Left renal cortex interstitium (tissue), 4 donors: ENCODE results near the gene PPIF. TPM values are rescaled to one million over a fixed set of nuclear protein-coding genes. Genes with fewer than 3 reads are reported as not detected.
"Not testable (repeated sequence)": the region's sequence is repeated elsewhere in the genome, so short reads cannot be mapped to it uniquely, and the experiment has no call there.

Source experiments
- DNase-seq, 4 donors: peaks; one replicate each; pipeline ENCODE4 v3.0.0-alpha.2; 2013; ENCODE audit warnings: low read depth in 4 of 4, low spot score in 2 of 4, missing footprints in 1 of 4
- polyA plus RNA-seq, 4 donors: library from polyadenylated mRNA; unstranded; fragments of 120-200 nt; gene quantifications; one replicate each; pipeline ENCODE4 v1.2.1, GENCODE V29; 2013; ENCODE audit not compliant: insufficient read length in 4 of 4

The PPIF gene
- polyA plus RNA-seq, 4 donors, result 64.1 to 68.7 (median 65.2) TPM

DNA sequence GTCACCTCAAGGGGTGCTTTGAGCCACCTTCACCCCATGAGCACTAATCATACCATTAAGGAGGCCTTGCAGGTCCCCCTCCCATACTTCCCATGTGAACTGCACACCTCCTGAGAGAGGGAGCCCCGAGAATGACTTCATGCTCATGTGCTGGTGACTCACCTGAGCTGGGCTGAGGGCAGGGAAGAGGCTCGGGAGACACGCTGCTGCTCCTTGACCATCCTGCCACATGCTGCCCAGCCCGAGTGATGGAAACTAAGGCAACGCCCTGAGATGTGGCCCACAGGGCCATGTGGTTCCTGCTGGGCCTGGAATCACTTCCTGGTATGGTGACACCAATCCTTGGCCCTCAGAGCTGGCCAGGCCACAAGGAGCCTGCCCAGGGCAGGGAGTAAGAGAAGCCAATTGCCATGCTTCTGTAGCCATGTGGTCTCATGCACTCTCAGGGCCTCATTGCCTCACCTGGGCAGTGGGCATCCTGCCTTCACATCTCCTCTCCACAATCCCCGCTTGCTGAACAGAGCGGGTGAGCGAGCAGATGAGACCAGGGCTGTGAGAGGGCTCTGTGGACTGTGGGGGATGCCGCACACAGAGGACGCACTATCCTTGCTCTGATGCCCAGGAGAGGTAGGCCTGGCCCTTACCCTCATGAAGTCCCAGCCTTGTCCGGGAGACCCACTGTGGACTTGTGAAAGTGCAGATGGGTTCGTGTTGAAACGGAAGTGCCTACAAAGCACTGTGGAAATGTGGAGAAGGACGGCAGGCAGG lies 18.3 kb upstream of the PPIF start:
- no peak for DNase-seq

DNA sequence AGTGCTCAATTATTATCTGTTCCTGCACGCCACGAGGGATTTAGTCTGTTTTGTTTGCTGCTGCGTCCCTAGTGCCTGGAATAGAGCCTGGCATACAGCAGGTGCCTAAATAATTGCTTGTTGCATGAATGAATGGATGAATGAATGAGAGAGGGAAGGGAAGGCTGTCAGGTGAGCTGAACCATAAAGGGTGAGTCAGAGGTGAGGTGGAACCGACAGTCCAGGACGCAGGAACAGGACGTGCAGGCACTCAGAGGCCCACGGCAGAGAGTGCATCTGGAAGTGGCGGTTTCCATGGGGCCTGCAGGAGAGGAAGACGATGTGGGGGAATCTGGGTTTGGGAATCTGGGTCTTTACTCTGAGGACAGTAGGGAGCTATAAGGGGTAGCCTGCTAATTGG lies 17.7 kb upstream of the PPIF start:
- no peak for DNase-seq

DNA sequence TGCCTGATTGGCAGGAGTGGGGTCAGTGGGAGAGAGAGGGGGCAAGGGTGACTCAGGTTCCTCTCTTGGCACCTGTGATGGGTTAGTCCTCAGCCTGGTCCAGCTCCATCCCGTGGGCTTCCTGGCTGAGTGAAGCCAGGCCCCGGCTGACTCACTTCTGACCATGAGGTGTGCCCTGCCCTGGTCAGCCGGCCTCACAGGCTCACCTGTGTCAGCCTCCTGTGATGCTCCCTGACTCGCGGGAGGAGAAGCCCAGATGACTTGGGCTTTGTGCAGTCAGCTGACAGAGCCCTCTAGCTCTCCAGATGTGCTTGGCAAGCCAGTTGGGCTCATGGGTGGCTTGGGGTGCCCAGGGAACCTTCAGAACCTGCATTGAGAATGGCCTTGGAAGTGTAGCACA lies 16.0 kb upstream of the PPIF start:
- no peak for DNase-seq

DNA sequence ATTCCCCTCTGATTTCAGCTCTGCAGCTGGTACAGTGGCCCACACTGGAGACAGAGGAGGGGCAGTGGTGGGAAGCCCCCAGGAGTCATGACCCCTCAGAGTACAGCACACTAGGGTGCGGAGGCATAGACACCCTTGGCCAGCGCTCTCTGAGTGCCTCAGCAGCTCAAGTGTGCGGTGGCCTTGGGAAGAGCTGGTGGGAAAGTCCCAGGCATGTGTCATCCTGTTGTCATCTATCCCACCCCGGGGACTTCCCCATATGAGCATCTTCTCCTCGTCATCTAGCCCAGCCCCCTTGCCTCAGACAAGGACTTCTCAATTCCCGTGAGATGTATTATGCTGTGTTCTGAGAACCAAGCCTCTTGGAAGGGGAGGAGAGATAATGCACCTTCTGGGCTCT lies 15.6 kb upstream of the PPIF start:
- DNase-seq, result no peak

DNA sequence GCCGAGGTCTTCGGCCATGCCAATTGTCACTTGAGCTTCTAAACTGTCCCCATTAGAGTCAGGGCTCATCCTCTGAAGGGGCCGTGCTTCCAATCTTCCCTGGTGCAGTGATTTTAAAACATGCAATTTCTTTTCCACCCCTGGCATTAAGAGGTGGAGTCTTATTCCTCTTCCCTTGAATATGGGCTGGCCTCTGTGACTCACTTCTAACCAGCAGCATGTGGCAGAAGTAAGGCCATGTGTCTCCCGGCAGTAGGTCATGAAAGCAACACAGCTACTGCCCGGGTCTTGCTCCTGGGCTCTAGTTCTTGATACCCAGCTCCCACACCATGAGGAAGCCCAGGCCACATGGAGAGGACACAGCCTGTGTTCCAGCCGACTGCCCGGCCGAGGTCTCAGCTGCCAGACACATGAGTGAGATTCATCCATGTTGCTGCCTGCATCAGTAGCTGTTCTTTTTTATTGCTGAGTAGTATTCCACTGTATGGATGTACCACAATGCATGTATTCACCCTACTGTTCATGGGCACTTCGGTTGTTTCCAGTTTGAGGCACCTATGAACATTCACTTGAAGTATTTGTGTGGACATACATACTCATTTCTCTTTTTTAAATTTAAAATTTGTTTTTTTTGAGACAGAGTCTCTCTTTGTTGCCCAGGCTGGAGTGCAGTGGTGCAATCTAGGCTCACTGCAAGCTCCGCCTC lies 14.5 kb upstream of the PPIF start:
- DNase-seq, result not testable (repeated sequence)

DNA sequence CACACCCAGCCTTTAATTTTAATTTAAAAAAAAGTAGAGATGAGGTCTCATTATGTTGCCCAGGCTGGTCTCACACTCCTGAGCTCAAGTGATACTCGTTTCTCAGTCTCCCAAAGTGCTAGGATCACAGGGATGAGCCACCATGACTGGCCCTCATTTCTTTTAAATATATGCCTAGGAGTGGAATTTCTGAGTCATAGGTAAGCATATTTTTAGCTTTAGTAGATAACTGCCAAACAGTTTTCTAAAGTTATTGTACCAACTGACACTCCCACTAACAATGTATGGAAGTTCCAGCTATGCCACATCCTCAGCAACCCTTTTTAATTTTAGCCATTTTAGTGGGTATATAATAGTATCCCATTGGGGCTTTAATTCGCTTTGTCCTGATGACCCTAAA lies 13.8 kb upstream of the PPIF start:
- no peak for DNase-seq

DNA sequence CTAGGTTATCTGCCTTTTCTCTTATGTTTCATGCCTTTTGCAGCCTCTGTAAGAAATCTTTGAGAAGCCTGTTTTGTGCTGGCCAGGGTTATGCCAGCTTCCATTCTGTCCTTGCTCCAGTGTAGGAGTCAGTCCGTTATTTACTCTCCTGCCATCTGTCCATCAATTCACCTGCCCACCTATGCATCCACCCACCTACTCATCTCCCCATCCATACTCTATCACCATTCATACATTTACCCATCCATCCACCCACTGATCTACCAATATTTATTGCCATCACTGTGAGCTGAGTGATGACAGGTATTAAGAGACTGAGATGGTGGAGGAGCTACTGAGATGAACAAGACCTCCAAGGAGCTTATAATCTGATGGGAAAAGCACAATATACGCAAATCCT lies 12.7 kb upstream of the PPIF start:
- no peak for DNase-seq

DNA sequence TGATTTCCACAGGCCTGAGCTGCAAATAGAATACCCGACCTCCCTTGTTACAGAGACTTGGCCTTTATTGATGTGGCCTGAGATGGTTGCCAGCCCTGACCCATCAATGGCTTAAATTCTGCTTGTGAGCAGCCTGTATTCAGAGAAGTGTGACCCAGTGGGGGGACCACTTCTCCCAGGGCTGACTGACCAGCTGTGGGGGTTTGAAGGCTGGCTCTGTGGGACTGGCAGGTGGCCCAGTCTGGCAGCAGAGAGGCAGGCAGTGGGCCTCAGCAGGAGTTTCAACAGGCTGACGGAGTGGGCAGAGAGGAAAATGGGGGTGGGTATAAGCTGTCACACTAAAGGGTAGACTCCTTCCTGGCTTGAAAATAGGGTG lies 12.2 kb upstream of the PPIF start:
- no peak for DNase-seq

DNA sequence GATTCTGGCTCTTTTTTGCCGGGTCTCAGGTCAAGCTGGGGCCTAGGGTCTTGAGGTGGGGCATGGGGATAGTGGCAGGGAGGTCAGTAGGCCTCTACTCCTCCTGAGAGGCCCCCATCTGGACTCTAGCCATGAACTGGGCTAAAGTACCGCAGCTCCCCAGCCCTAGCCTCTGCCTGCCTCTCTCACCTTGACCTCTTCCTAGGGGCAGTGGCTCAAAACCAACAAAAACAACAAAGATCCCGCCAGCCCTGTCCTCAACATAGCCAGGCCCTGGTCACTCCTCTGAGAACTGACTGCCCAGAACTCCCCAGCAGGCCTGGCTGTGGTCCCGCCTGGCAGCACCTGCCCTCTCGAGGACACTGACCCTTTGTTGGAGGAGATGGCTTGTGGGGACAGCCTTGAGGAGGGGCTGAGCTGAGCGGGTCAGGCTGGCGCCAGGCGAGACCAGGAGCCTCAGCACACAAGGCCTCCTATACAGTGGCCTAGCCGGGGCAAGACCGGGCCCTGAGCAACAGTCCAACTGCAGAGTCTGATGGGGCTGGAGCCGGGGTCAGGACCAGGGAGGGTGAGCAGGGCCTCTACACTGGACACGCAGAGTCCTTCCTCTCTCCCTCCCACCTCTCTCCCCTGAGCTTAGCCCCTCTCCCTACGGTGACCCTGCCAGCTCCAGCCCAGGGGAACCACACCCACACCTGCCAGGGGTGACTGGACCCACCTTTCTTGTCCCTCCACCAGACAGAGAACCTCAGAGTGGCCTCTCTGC lies 11.6 kb upstream of the PPIF start:
- no peak for DNase-seq

DNA sequence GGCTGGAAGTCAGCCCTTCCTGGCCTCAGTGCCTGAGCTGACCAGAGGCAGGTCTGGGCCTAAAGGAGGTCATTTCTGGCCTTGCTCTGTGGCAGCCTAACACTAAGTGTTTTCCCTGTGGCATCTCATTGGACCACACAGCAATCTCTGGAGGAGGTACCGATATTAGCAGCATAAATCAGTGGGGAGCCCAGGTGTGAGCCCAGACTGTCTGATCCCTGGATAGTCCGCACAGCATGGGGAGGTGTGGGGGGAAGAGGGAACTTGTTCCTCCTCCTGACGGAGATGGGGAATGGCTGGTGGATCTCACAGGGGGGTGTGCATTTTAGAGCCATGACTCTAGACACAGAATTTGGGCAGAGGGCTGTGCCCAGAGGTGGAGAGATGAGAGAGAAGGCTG lies 11.0 kb upstream of the PPIF start:
- DNase-seq, result no peak

DNA sequence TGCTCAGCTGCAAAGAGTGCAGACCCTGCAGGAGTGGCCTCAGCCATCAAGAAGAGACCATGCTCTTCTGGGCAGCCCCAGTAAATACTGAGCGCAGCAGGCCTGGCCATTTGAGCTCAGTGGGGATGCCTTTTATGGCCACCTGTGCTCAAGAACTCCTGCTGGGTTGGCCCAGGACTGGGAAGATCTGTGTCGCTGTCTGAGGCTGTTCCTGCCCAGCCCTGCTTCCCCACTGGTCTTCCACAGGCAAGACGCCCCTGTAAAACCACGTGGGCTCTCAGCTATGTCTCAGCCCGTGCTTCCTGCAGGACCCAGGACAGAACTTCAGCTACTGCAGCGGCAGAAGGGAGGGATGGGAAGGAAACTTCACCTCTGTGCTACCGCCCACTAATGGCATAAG lies 10.5 kb upstream of the PPIF start:
- DNase-seq, result no peak

DNA sequence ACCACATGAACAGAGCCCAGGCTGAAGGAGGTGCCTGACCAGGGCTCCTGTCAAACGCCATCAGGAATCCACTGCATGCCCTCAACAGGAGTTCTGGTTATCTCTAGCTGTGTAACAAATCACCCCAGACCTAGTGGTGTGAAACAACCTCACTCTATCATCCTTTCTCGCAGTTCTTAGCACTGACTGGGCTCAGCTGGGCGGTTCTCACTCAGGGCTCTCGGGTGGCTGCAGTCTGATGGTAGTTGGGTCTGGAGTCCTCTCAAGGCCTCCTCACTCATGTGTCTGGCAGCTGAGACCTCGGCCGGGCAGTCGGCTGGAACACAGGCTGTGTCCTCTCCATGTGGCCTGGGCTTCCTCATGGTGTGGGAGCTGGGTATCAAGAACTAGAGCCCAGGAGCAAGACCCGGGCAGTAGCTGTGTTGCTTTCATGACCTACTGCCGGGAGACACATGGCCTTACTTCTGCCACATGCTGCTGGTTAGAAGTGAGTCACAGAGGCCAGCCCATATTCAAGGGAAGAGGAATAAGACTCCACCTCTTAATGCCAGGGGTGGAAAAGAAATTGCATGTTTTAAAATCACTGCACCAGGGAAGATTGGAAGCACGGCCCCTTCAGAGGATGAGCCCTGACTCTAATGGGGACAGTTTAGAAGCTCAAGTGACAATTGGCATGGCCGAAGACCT lies 9.3 kb upstream of the PPIF start:
- not testable (repeated sequence) for DNase-seq

DNA sequence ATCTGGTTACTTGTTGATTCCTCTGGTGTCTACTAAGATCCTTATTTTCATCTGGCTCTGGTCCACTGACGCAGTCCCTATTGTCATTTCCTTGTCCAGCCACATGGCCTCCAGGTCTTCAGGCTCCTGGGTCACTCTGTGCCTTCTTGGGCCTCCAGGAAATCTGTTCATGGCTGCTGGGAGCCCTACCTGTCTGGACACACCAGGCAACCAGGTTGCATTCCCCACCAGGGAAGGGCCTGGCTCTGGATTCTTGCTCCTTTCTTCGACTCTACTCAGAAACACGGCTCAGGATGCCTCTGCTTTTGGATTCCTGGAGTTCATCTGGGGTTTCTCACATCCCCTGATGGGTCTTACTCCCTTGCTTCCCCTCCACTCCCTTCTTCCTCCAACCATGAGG lies 8.0 kb upstream of the PPIF start:
- no peak for DNase-seq

DNA sequence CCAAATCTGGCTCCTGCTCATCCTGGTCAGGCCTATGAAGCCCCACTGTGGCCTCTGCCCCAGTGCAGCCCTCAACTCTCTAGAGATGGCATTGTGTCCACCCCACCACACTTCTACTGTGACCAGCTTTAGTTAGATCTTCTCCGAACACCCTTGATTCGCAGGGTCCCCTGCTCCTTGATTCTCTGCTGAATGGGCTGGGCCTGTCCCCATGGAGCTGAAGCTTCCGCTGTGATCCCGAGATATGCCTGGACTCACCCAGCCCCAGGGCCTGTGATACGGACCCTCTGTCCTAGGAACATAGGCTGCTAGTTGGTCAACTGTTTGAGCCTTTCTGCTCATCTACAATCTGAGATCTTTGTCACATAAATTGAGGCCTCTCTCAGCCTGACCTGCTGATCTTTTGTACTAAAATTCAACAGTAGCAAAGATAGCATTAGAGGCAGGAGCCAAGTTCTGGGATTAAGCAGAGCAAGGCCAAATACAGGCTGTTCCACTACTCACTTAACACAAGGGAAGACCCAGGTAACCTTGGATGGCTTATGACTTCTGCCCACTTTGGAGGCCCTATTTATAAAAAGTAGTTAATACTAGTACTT lies 6.5 kb upstream of the PPIF start:
- no peak for DNase-seq

DNA sequence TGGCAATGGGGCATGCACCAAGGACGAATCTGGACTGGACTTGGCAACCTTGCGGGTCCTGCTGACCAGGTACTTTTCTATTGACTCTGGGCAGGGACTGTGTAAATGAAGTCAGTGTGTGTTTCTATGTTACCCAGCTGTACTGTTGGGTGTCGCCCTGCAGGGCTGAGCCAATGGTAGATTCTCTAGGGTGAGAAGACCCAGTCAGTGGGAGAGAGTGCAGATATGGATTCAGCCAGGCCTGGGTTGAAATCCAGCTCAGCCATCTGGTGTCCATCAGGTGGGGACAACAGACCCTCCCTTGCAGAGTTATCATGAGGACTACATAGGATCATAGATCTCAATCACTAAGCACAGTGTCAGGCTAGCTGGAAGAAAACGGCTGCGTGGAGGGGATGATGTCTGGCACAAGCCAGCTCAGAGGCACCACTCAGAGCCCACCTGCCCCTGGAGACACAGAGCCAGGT lies 4.9 kb upstream of the PPIF start:
- no peak for DNase-seq

DNA sequence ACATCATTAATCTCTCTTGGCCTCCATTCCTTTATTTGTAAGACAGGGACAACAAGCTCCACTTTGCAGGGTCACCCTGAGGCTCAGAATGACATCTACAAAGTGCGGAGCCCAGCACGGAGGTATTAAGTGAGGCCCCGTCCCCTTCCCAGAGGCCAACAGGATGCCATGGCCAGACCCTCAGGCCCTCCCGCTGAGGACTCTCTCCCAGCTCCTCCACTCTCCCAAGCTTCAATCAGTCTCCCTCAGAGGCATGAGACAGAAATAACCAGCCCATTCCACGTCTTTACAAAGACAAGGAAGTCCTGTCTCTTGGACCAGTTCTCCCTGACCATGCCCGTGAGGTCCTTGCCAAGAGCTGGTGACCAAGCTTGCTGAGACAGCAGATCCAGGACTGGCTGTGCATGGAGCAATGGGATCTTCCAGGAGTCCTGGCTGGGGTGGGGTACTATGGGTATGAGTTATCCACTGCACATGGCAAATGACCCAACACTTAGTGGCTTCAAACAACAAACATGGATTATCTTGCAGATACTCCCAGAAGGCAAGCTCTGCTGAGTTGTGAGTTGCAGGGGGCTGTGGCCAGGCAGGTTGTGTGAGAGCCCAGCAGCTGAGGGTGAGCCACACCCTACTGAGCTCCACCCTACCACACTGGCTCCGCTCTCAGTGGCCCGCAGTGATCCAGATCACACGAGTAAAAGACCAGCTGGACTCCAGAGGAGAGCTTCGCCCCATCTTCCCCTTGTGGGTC lies 4.3 kb upstream of the PPIF start:
- no peak for DNase-seq

DNA sequence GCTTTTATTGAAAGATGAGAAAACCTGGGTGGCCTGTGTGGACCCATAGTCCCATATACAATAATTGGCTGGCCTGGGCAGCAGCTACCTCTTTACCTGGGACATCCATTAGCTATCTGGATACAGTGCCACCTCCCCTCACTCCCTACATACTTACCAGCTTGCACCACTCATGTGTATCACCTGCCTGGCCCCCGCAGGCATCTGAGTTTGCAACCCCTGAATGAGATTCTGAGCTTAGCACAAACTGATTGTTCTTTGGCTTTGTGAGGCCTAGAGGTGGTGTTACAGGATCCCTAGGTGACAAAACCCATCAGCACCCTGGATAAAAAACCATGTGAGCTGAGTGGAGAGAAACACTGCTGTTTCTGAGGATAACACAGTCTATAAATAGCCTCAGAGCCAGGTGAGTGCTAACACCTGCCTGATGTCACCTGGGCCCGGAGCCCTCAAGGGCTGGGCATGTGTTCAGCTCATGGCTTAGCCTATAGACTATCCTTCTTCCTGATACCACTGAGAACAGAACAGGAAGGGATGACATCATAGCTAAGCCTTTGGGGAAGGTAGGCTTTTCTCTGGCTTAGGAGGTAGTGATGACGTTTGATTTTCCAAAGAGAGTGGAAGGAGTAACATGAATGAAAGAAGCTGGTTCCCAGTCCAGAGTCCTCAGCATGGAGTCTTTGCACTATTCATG lies 2.6 kb upstream of the PPIF start:
- no peak for DNase-seq

DNA sequence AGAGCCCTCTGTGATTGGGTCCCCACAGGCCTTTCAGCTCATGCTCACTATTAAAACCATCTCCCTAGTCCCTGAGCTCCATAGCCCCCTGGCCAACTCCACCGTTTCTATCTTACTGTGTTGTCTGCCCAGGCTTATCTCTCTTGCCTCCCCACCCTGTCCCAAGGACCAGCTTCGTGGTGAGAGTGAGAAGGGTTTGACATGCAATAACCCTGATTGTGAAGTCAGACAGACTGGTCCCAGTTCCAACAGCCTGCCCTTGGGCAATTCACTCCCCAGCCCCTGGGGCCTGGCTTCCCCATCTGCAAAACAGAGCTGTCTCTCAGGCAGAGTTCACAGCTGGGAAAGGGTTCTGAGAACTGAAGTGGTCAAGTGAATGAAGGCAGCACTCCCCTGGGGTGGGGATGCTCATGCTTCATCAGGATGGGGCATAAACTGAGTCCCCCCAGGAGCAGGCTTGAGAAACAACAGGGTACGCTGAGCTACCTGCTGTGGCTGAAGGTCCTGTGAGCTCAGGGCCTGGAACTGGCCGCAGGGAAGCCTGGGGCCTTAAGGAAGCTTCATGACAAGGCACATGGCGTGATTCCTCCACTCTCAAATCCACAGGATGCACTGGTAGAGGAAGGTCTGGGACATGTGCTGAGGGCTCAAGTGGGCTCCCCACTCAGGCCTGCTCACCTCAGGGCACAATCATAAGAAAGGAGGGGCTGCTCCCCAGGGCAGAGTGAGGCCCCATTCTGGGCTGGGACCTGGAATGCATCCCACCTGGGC lies 1.8 kb upstream of the PPIF start:
- no peak for DNase-seq

DNA sequence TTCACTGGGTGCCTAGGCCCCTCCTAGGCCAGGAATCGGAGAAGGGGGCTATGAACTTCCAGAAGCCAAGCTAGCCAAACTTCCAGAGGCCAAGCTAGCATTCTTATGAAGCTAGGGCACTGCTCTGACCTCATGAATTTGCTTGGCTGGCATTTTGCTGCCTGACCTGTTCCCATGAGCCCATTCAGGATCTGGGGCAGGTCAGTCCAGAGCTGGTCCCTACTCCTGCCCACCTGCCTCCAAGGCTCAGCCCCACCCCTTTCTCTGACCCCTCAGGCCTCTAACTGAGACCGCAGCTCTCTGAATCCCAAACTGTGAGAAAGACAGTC lies 1.3 kb upstream of the PPIF start:
- no peak for DNase-seq
